Fibroblast of skin of back (primary cell): ENCODE data around the gene GFY.
"Not testable (repeated sequence)": the region's sequence is repeated elsewhere in the genome, so short reads cannot be mapped to it uniquely, and the experiment has no call there.

Experiments
- DNase-seq: peaks from one replicate; pipeline ENCODE4 v3.0.0-alpha.2; 2013

GFY gene

DNA sequence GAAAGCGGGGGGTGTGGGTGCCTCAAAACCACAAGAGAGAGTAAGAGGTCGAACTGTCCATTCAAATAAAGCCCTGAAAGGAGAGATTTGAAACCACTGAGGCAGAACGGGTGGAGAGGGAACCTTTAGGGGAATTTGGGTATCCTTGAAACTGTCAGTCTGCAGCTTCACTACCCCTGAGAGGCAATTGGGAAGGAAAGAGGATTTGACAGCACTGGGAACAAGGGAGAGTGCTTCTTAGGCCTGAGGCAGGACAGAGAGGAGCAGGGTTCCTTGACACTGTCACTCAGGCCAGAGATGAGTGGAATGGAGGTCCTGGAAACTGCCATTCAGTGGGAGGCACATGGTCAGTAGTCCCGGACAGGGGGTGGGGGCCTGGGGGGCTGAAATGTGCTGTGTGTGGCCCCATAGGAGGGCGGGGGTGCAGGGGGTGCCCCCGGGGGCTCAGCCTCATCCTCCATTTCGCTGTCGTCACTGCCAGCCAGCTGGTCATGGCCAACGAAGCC lies 5.0 kb downstream of the GFY start:
- no peak for DNase-seq

DNA sequence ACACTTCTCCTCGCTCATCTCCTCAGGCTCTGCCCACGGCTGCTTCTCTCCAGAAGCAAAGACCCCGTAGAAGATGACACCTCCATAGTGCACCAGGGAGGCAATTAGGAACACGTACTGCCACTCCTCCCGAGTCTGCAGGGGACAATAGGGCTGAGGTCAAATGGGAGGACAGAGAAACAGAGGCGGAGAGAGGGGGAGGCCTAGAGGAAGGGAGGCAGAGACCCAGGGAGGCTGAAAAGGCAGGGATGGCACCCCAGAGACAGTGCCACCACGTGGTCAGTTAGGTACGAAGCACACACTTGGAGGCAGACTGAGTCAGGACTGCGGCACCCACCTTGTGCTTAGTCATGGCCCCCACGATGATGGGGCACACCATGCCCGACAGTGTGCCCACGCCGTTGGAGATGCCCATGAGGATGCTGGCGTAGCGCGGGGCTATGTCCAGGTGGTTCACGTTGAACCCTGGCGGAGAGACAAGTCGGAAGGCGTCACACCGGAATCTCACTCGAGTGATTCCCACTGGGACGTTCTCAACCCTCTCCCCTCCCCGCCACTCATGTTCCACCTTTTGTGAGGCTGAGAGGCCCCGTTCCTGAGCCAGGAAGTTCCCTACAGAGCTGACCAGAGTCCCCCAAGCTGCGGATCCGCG lies 5.6 kb downstream of the GFY start:
- DNase-seq, result no peak

GRCh38 chr19:49431330-49431749 lies 6.2 kb downstream of the GFY start:
- DNase-seq, result no peak

DNA sequence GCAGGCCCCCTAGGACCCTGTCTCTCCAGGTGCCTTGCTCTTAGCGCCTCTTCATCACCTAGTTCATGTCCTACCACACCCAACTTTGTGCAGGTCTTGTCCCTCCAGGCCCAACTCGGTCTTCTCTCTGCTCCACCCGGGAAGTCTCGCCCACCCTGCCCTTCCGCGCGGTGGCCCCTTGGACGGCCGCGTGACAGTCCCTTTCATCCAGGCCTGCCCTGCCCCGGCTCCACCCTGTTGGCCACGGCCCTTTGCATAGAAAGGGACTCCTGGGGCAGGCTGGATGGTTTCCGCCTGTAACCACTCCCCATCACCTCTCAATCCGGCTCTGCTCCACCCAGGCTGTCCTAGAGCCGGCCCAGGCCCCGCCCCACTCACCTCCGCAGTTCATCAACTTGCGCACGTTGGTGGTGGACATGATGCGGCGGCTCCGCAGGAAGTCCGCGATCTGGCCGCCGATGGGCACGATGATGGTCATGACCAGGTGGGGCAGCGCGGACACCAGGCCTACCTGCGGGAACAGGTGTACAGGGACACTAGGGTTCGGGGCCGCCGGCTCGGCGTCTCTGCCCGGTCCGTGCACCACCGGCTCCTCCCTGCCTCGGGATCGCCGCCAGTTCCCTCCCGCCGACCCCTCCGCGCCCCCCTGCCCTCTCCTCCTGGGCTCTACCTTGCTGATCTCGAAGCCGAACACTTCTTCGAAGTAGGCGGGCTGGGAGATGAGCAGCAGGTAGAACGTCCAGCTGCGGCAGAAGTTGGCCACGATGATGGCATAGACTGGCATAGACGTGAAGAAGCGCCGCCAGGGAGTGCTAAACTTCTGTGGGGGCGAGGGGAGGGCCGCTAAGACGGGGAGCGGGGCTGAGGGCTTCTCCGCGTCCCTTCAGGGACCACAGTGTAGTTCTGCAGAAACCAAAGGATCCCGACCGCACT lies 7.2 kb downstream of the GFY start:
- DNase-seq, result no peak

DNA sequence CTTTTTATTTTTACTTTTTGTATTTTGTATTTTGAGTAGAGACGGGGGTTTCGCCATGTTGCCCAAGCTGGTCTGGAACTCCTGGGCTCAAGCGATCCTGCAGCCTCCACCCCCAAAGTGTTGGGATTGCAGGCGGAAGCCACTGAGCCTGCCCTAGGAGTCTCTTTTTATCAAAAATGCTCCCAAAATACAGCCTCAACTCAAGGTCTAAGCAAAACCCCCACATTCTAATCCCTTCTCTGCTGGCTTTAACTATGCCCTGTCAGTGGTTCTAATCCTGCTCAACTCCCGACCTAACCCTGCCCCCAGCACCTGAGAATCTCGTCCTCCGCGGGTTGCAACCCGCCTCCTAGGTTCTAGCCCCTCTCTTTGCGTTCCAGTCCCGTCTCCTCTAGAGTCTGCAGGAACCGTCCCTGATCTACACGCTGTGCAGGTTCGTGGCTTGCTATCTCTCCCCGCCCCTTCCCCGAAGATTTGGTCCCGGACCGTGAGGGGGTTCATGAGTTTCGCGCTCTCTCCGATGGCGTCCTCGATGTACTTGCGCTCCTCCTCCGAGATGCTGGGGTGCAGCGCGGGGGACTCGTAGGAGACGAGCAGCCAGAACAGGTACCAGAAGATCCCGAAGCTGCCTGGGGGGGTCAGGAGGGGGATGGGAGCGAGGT lies 8.2 kb downstream of the GFY start:
- DNase-seq, result no peak

DNA sequence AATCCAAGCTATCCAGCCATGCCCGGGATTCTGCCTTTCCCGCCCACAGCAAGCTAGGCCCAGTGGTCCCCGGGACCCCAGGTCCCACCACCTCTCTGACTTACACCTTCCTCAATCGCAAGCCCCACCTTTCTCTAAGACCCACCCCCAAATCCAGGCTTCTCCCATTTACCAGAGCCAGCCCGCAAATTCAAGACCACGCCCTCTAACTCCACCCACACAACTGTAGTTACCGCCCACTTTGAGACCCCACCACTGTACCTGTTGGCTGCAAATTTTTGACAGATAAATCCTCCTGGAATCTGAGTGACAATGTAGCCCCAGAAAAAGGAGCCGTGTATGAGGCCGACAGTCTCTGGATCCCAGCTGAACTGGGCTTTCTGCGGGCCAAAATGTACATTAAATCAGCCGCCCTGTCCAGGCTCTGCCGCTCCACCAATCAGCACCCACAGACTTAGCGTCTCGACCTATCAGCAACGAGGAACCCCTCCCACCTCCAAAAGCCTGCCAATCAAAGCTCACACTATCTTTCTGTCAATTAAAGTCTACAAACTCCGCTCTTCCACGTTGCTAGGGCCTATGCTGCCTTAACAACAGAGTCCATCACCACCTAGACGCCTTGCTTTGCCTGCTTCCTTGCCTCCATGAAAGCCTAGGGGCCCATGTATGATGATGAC lies 9.9 kb downstream of the GFY start:
- DNase-seq, result no peak

- no peak for DNase-seq
Measured at GRCh38 chr19:49435670-49436069, 10.5 kb downstream of the GFY start.

GRCh38 chr19:49436381-49437017 lies 11.3 kb downstream of the GFY start:
- no peak for DNase-seq

DNA sequence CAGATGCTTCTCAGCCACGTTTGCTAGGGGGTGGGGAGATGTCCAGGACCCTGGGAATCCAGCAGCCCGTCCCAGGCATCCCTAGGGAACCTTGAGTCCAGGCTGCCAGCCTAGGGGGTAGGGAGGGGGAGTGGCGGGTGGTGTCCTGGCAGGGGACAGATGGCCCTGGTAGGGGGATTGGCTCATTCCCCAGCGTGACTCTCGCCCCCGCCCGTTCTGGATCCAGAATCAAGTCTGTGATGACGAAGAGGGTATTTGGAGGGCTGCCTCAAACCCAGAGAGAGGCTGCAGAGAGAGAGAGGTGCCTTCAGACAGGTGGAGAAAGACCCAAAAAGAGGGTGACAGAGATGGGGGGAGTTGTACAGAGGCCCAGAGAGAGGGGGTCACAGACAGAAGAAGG lies 12.0 kb downstream of the GFY start:
- no peak for DNase-seq

DNA sequence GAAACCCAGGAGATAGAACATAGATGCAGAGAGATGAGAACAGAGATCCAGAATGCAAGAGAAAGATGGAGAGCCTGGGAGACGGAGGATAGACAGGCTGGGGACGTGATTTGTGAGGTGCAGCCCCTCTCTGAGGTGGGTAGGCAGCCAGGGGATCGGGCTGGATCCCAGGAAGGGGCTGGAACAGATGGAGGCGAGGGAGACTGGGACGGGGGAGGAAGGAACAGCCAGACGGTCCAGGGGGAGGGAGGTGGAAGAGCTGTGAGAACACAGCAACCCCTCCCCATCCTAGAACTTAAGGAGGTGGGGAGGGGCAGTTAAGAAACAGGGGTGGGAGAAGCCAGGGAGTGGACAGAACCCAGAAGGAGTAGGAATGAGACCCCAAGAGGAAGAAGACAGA lies 13.1 kb downstream of the GFY start:
- no peak for DNase-seq

DNA sequence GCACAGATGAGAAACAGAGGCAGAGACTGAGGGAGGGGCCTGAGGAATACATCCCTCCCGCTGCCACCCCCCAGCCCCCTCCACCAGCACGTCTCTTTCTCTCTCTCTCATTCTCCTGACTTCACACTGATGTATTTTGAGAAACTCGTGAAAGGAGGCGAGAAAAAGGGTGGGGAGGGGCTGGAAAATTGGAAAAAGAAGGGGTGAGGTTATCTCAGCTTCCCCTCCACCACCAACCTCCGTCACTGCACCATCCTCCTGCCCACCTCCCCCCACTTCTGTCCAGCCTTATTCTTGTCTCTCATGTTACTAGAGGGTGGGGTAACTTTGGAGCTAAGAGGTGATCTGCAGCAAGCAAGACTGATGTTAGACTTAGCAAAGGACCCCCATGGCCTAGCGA lies 14.6 kb downstream of the GFY start:
- no peak for DNase-seq

- DNase-seq, result no peak
Measured at GRCh38 chr19:49440439-49441209, 15.4 kb downstream of the GFY start.

DNA sequence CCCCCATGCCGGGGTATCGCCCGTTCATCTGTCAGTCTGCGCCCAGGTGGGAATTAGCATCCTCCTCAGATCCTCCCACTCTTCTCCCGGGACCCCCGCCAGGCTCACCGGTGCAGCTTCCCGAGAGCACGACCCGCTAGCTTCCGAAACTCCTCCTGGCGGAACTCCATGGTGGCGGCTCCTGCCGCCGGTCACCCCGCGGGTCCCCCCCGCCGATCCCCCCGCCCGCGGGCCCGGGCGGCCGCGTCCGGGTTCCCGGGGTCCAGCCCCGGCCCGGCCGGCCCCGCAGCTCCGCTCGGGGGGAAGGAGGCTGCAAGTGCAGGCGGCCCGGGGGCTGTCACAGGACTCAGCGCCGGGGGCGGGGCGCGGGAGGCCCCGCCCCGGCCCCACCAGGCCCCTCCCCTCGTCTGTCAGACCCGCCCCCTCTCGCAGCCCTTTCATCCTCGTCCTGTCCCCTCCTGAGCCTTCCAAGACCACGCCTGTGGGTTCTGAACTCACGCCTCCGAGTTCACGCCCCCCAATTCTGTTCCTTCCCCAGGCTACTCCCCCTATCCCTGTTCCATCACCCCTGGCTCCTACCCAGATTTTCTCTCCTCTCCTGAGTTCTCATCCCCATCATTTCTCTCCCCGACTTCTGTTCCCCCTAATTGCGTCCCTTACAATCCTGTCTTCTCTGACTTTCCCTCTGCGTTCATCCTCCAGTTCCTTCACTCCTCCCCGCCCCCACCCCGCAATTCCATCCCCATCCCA lies 16.2 kb downstream of the GFY start, which contains the start of gene SLC17A7:
SLC17A7 (minus strand) TSS at position 318 of the 750 bp plus-strand sequence; CDS start at position 170, 148 bp downstream.
- no peak for DNase-seq

DNA sequence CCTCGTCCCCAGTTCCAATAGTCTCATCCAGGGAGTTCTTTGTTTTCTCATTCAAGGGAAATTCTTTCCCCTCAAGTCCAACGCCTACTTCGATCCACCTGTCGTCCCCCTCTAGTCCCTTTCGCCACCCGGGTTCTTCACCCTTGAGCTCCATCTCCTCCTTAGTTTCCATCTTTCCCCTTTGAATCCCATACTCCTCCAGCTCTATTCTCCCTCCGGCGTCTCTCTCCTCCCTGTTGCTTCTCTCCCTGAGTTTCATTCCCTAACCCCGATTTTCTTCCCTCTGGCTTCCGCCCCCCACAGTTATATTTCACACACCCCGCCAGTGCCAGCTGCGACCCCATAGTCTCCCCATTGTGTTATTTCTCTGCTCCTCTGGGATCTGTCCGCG lies 16.8 kb downstream of the GFY start:
- no peak for DNase-seq

- DNase-seq, result peak; percentile 30
Measured at GRCh38 chr19:49442354-49442753, 17.2 kb downstream of the GFY start.

- DNase-seq, result peak; percentile 92
Measured at GRCh38 chr19:49442771-49443365, 17.7 kb downstream of the GFY start.

GRCh38 chr19:49443366-49444099 lies 18.3 kb downstream of the GFY start:
- peak; percentile 95 for DNase-seq

- DNase-seq, result not testable (repeated sequence)
Measured at GRCh38 chr19:49444100-49444700, 19.0 kb downstream of the GFY start.

DNA sequence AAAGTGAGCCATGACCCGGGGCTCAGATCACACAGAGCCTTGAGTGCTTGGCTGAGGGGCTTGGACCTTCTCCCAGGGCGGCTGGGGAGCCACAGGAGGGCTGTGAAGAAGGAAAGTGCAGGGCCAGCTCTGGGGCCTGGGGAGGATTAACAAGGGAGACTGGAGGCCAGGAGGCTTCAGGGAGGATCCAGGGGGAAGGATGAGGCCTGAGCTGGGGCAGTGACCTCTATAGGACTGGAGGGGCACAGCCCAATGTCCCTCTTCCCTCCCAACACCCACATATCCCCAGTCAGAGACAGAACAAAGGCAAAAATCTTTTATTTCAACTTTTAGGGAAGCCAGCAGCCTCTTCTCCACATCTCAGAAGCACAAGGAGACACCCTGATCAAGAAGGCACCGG lies 20.8 kb downstream of the GFY start:
- no peak for DNase-seq
